Vagina (tissue), 2 donors: ENCODE results near the gene PGBD4.
"Not testable (repeated sequence)": the region's sequence is repeated elsewhere in the genome, so short reads cannot be mapped to it uniquely, and the experiment has no call there.

Experiments used
- CTCF ChIP-seq, 3 experiments: fragments of 450-650 bp in 2 of 3; fragments of 200-600 bp in 1 of 3; sonication (generic) in 1 of 3; IDR thresholded peaks; one replicate each; pipeline ENCODE4 v1.5.1; 2017 to 2019; ENCODE audit warnings: antibody characterized with exemption in 3 of 3, mild to moderate bottlenecking in 2 of 3, moderate library complexity in 2 of 3
- POLR2A ChIP-seq, 2 donors: fragments of 450-650 bp; IDR thresholded peaks; one replicate each; pipeline ENCODE4 v1.6.1; 2017; ENCODE audit warnings: antibody characterized with exemption in 2 of 2, mild to moderate bottlenecking in 2 of 2, moderate library complexity in 2 of 2
- POLR2AphosphoS5 ChIP-seq, 2 donors: sonication (generic); formaldehyde crosslinking; IDR thresholded peaks; one replicate each; pipeline ENCODE4 v1.9.0; 2017; ENCODE audit warnings: antibody characterized with exemption in 2 of 2, mild to moderate bottlenecking in 2 of 2, low read depth in 1 of 2; ENCODE audit not compliant: insufficient read depth in 1 of 2

- not testable (repeated sequence) for TF ChIP-seq CTCF (IDR thresholded peaks at IDR 0.05); POLR2AphosphoS5 (IDR thresholded peaks at IDR 0.05; ENCODE audit: insufficient read depth in 1 of 2, low read depth in 1 of 2); POLR2A (IDR thresholded peaks at IDR 0.05)
Measured at GRCh38 chr15:34120420-34120819, 18.5 kb downstream of the PGBD4 start.
